Measurements from ENCODE around the gene RASGRP1.

RASGRP1 gene

DNA sequence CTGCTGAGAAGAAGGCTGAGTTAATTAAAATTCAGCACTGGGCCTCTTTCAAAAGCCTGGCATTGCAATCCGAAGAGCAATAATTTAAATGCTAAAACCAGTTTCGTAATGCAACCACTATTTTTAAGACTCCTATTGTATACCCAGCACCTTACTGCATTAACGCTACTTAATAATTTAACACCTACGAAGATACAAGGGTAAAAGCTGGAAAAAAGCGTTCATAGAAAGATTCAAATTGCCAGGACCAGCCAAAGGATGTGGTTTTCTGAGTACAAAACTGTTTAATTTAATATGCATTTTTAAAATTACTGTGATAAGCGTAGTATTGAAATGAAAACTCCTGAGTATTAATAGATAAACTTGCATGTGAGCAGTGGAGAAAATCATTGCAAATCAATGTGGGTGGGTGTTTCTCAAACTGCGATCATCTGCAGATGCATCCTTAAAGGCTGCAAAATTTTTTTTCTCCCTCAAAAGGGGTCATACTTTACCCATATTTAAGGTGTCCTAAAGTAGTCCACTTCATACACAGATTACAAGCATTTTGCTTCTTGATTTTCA, 12.9 kb upstream of the RASGRP1 start:
- in situ Hi-C loops (cut with MboI; ENCODE audit: low pct_unique_long_range_greater_than_20kb, low sequenced_read_pairs) = no loop called here
- no peak for DNase-seq

GRCh38 chr15:38576837-38577236, 12.2 kb upstream of the RASGRP1 start:
- DNase-seq = no peak
- in situ Hi-C loops (cut with MboI; ENCODE audit: low pct_unique_long_range_greater_than_20kb, low sequenced_read_pairs) = no loop called here

- DNase-seq = no peak
- in situ Hi-C loops (cut with MboI; ENCODE audit: low pct_unique_long_range_greater_than_20kb, low sequenced_read_pairs) = no loop called here
Observed at GRCh38 chr15:38576261-38576660, 11.6 kb upstream of the RASGRP1 start.

- no peak for DNase-seq
- in situ Hi-C loops (cut with MboI; ENCODE audit: low pct_unique_long_range_greater_than_20kb, low sequenced_read_pairs) = no loop called here
Observed at GRCh38 chr15:38565287-38565670, 665 bp upstream of the RASGRP1 start.

GRCh38 chr15:38563723-38564519, 693 bp downstream of the RASGRP1 start:
- peak; percentile 78 for DNase-seq
- in situ Hi-C loops (cut with MboI; ENCODE audit: low pct_unique_long_range_greater_than_20kb, low sequenced_read_pairs) = no loop called here

- no peak for DNase-seq
- in situ Hi-C loops (cut with MboI; ENCODE audit: low pct_unique_long_range_greater_than_20kb, low sequenced_read_pairs) = no loop called here
Observed at GRCh38 chr15:38562278-38562677, 2.3 kb downstream of the RASGRP1 start.

GRCh38 chr15:38560456-38560926, 4.1 kb downstream of the RASGRP1 start:
- no peak for DNase-seq
- in situ Hi-C loops (cut with MboI; ENCODE audit: low pct_unique_long_range_greater_than_20kb, low sequenced_read_pairs) = no loop called here

- in situ Hi-C loops (cut with MboI; ENCODE audit: low pct_unique_long_range_greater_than_20kb, low sequenced_read_pairs) = no loop called here
- no peak for DNase-seq
Observed at GRCh38 chr15:38559636-38560307, 4.8 kb downstream of the RASGRP1 start.

- no peak for DNase-seq
- in situ Hi-C loops (cut with MboI; ENCODE audit: low pct_unique_long_range_greater_than_20kb, low sequenced_read_pairs) = no loop called here
Observed at GRCh38 chr15:38559131-38559530, 5.5 kb downstream of the RASGRP1 start.

DNA sequence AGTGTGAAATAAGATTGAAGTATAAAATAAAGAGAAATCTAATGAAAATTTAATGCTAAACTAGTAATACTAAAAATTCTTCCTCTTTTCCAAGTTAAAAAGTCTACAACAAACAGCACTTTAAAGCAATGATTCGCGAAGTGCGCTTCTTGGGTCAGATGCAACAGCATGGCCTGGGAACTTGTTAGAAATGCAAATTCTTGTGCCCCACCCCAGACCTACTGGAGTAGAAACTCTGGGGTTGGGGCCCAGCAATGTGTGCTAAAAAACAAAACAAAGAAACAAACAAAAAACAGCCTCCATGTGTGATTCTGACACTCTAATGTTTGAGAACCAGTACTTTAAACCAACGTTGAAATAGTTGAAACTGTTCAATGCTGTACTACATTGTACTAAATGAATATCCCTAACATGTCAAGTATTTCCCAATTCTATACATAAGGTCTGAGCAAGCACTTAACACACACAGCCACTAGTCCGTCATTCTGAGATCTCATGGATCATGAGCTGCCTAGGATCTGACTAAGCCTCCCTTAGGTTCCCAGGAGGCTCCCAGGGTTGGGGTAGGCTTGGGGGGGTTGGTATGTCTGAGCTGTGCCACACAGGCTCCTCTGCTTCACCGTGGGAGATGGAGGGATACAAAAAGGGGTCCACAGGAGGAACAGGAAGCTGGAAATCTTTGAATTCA, 6.1 kb downstream of the RASGRP1 start:
- in situ Hi-C loops (cut with MboI; ENCODE audit: low pct_unique_long_range_greater_than_20kb, low sequenced_read_pairs) = no loop called here
- DNase-seq = no peak

DNA sequence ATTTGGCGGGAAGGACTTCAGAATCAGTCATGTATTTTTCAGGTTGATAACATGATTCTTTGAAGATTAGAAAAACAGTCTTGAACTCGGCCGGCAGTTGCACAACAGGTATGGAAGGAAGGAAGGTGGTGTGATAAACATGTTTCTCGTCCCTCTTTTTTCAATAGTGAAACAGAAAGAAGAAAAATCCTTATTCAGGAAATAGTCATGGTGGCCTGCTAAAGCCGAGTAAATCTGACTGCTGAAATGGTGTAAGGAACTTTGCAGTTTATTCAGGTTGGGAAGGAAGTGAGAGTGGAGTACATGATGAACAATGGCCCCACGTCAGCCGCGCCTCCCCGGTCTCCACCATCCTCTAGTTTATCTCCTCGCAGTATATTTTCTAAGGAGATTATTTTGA, 6.7 kb downstream of the RASGRP1 start:
- in situ Hi-C loops (cut with MboI; ENCODE audit: low pct_unique_long_range_greater_than_20kb, low sequenced_read_pairs) = no loop called here
- DNase-seq = no peak

GRCh38 chr15:38555686-38556334, 8.8 kb downstream of the RASGRP1 start:
- in situ Hi-C loops (cut with MboI; ENCODE audit: low pct_unique_long_range_greater_than_20kb, low sequenced_read_pairs) = no loop called here
- no peak for DNase-seq

DNA sequence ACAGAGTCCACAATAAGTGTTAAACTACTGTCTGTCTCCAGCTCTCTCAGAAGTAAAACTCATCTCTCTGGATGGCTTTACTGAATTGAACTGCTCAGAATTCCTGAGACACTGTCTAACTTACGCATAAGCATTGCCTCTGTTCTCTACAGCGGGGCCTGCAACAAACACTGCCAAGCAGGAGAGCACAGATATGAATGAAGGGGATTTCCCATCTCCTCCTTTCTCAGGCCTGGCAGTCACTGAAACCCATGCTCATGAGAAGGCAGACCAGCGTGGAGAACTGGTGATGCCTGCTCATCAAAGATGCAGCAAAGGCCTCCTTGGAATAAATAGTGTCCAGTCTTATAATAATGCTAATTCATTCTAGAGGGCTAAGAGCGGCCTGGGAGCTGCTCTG, 10.3 kb downstream of the RASGRP1 start:
- no peak for DNase-seq
- in situ Hi-C loops (cut with MboI; ENCODE audit: low pct_unique_long_range_greater_than_20kb, low sequenced_read_pairs) = no loop called here

DNA sequence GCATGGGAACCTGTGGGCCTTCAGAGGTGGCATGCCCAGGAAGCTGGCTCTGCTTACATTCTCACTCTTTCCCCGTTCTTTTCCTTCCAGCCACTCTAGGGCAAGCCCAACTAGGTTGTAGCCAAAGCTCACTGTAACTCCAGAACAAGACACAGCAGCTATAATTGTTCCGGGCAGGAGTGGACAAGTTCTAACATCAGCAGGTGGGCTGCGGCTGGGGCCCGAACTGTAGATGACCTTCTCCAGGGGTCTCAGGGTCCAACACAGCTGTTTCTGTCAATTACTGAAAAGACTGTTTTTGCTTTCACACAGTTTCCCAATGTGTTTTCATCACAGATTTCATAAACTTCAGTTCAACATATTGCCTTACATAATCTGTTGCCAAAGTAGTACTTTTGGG, 11.5 kb downstream of the RASGRP1 start:
- in situ Hi-C loops (cut with MboI; ENCODE audit: low pct_unique_long_range_greater_than_20kb, low sequenced_read_pairs) = no loop called here
- DNase-seq = no peak

GRCh38 chr15:38551720-38552648, 12.6 kb downstream of the RASGRP1 start:
- no peak for DNase-seq
- in situ Hi-C loops (cut with MboI; ENCODE audit: low pct_unique_long_range_greater_than_20kb, low sequenced_read_pairs) = no loop called here

DNA sequence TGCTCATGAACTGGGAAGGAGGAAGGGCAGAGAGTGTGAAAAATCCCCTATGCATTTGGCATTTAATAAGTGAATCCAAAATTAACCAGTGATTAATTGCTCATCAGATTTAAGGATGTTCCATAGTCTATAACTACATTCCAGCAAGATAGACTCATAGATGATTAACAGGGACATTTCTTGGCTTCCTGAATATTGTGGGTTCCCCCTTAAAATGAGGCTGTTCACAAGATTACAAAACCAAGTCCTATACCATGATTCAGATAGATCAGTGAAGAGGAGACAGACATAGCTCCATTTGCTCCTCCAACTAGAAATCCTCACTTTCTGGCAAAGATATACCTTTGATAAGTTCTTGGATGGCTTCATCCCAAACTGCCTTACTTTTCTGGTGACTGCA, 15.4 kb downstream of the RASGRP1 start:
- no peak for DNase-seq
- in situ Hi-C loops (cut with MboI; ENCODE audit: low pct_unique_long_range_greater_than_20kb, low sequenced_read_pairs) = no loop called here

- DNase-seq = no peak
- in situ Hi-C loops (cut with MboI; ENCODE audit: low pct_unique_long_range_greater_than_20kb, low sequenced_read_pairs) = no loop called here
Observed at GRCh38 chr15:38547255-38547997, 17.2 kb downstream of the RASGRP1 start.

GRCh38 chr15:38545179-38545578, 19.4 kb downstream of the RASGRP1 start:
- DNase-seq = no peak
- in situ Hi-C loops (cut with MboI; ENCODE audit: low pct_unique_long_range_greater_than_20kb, low sequenced_read_pairs) = no loop called here
